ENCODE results near the gene NGF.
"Not testable (repeated sequence)": the region's sequence is repeated elsewhere in the genome, so short reads cannot be mapped to it uniquely, and the experiment has no call there.

GRCh38 chr1:115359787-115360452, 21.9 kb upstream of the NGF start:
- TF ChIP-seq CTCF (conservative IDR thresholded peaks at IDR 0.05; ENCODE audit: low read length); EZH2phosphoT487 (IDR thresholded peaks at IDR 0.05; ENCODE audit: borderline replicate concordance): not testable (repeated sequence)
